IMR-90 (cell line): ENCODE results near the gene CMTM6.
"Not testable (repeated sequence)": the region's sequence is repeated elsewhere in the genome, so short reads cannot be mapped to it uniquely, and the experiment has no call there.

Source experiments
- BHLHE40 ChIP-seq: fragments of 150-350 bp; IDR thresholded peaks from 2 replicates; pipeline ENCODE4 v1.6.1; 2016; ENCODE audit warnings: mild to moderate bottlenecking, low read depth, low read length
- CEBPB ChIP-seq: IDR thresholded peaks from 2 replicates; pipeline ENCODE4 v1.6.1; 2012; ENCODE audit warnings: low read depth, low read length, improper control_type of control experiment
- CTCF ChIP-seq: conservative IDR thresholded peaks from 2 replicates; pipeline ENCODE4 v1.5.1; 2012; ENCODE audit warnings: mild to moderate bottlenecking, low read depth, low read length, improper control_type of control experiment
- FOS ChIP-seq: fragments of 150-350 bp; IDR thresholded peaks from 2 replicates; pipeline ENCODE4 v1.6.1; 2016; ENCODE audit warnings: low read depth, low read length
- MAFK ChIP-seq: IDR thresholded peaks from 2 replicates; pipeline ENCODE4 v1.6.1; 2012; ENCODE audit warnings: low read depth, low read length, improper control_type of control experiment
- MXI1 ChIP-seq: IDR thresholded peaks from 2 replicates; pipeline ENCODE4 v1.6.1; 2012; ENCODE audit warnings: low read depth, mild to moderate bottlenecking, low read length, moderate library complexity, borderline replicate concordance
- NFE2L2 ChIP-seq: fragments of 150-350 bp; IDR thresholded peaks from 2 replicates; pipeline ENCODE4 v1.6.1; 2016; ENCODE audit warnings: low read depth, mild to moderate bottlenecking, low read length
- POLR2A ChIP-seq: IDR thresholded peaks from 2 replicates; pipeline ENCODE4 v1.6.1; 2012; ENCODE audit warnings: mild to moderate bottlenecking, low read depth, low read length
- RAD21 ChIP-seq: IDR thresholded peaks from 2 replicates; pipeline ENCODE4 v1.6.1; 2012; ENCODE audit warnings: low read length, improper control_type of control experiment
- RCOR1 ChIP-seq: IDR thresholded peaks from 2 replicates; pipeline ENCODE4 v1.6.1; 2012; ENCODE audit warnings: mild to moderate bottlenecking, low read length, improper control_type of control experiment; ENCODE audit not compliant: insufficient replicate concordance
- RFX5 ChIP-seq: IDR thresholded peaks from 2 replicates; pipeline ENCODE4 v1.8.0; 2012; ENCODE audit warnings: low read depth, mild to moderate bottlenecking, low read length, moderate library complexity
- SMC3 ChIP-seq: fragments of 150-350 bp; IDR thresholded peaks from 2 replicates; pipeline ENCODE4 v1.6.1; 2016; ENCODE audit warnings: low read depth, mild to moderate bottlenecking, antibody characterized with exemption, low read length, moderate library complexity
- USF2 ChIP-seq: fragments of 150-350 bp; IDR thresholded peaks from 2 replicates; pipeline ENCODE4 v1.6.1; 2017; ENCODE audit warnings: mild to moderate bottlenecking, antibody characterized with exemption, low read length, low read depth
- TF ChIP-seq, protein P1 (sequence below): fragments of 150-350 bp; IDR thresholded peaks from 2 replicates; pipeline ENCODE4 v1.6.1; 2016; ENCODE audit warnings: low read depth, mild to moderate bottlenecking, low read length, moderate library complexity, borderline replicate concordance

DNA sequence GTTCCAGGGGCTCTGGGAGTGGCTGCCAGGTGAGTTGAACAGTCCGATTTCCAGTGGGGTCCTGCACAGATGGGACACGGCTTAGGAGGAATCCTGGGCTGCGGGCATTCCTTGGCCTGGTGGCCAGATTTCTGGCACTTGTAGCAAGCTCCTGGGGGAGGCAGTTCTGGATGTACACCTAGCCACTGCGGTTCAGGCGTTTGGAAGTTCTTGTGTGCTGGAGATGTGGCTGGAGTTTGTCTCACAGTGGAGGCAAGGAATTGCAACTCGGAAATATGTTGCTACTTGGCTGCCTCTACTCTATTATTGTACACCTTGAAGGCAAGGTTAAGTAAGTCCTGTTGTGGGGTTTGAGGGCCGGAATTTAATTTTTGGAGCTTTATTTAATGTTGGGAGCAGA is 37.9 kb downstream of the CMTM6 start:
- TF ChIP-seq CTCF, RFX5, RAD21, MAFK, USF2, FOS, MXI1, RCOR1, NFE2L2, POLR2A, BHLHE40, SMC3, CEBPB: not testable (repeated sequence)
- TF ChIP-seq, protein P1, sequence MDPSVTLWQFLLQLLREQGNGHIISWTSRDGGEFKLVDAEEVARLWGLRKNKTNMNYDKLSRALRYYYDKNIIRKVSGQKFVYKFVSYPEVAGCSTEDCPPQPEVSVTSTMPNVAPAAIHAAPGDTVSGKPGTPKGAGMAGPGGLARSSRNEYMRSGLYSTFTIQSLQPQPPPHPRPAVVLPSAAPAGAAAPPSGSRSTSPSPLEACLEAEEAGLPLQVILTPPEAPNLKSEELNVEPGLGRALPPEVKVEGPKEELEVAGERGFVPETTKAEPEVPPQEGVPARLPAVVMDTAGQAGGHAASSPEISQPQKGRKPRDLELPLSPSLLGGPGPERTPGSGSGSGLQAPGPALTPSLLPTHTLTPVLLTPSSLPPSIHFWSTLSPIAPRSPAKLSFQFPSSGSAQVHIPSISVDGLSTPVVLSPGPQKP: not testable (repeated sequence)
